ENCODE data around the gene THBS2.
"Not testable (repeated sequence)": the region's sequence is repeated elsewhere in the genome, so short reads cannot be mapped to it uniquely, and the experiment has no call there.

Gene THBS2

GRCh38 chr6:169215201-169215681 is 38.4 kb downstream of the THBS2 start:
- H3K9me3 ChIP-seq (ENCODE audit: control insufficient read depth in 1 of 2, low read length in 2 of 2) = no peaks in the 10 kb centered on the region
- H3K4me3 ChIP-seq (ENCODE audit: low read depth in 1 of 2, low read length in 2 of 2) = peak overlapping the region in 1 of 2 donors; percentile 30
- H3K4me1 ChIP-seq (ENCODE audit: control insufficient read depth in 1 of 2, insufficient read depth in 2 of 2, low read length in 2 of 2) = peaks cover 0 to 27% of the 10 kb centered on the region in 2 donors
- H3K27me3 ChIP-seq (ENCODE audit: low read depth, low read length) = no peaks in the 10 kb centered on the region
- H3K36me3 ChIP-seq (ENCODE audit: control insufficient read depth in 1 of 2, insufficient read depth in 2 of 2, low read length in 2 of 2) = peaks cover 0 to 25% of the 10 kb centered on the region in 2 donors
- H3K27ac ChIP-seq (ENCODE audit: low read length) = peak overlapping the region; percentile 93

GRCh38 chr6:169214789-169215188 is 38.9 kb downstream of the THBS2 start:
- not testable (repeated sequence) for H3K27me3 ChIP-seq (ENCODE audit: low read depth, low read length); H3K9me3 ChIP-seq (ENCODE audit: control insufficient read depth in 1 of 2, low read length in 2 of 2)
- peak overlapping the region; percentile 93 for H3K27ac ChIP-seq (ENCODE audit: low read length)
- H3K36me3 ChIP-seq (ENCODE audit: control insufficient read depth in 1 of 2, insufficient read depth in 2 of 2, low read length in 2 of 2) = peaks cover 0 to 20% of the 10 kb centered on the region in 2 donors
- peaks cover 0 to 27% of the 10 kb centered on the region in 2 donors for H3K4me1 ChIP-seq (ENCODE audit: control insufficient read depth in 1 of 2, insufficient read depth in 2 of 2, low read length in 2 of 2)
- H3K4me3 ChIP-seq (ENCODE audit: low read depth in 1 of 2, low read length in 2 of 2) = peak overlapping the region in 1 of 2 donors; percentile 30

GRCh38 chr6:169213814-169214520 is 39.7 kb downstream of the THBS2 start:
- no peaks in the 10 kb centered on the region for H3K27me3 ChIP-seq (ENCODE audit: low read depth, low read length)
- peaks cover 0 to 15% of the 10 kb centered on the region in 2 donors for H3K36me3 ChIP-seq (ENCODE audit: control insufficient read depth in 1 of 2, insufficient read depth in 2 of 2, low read length in 2 of 2)
- H3K4me3 ChIP-seq (ENCODE audit: low read depth in 1 of 2, low read length in 2 of 2) = peak overlapping the region in 1 of 2 donors; percentile 46
- peaks cover 0 to 27% of the 10 kb centered on the region in 2 donors for H3K4me1 ChIP-seq (ENCODE audit: control insufficient read depth in 1 of 2, insufficient read depth in 2 of 2, low read length in 2 of 2)
- peak overlapping the region; percentile 93 for H3K27ac ChIP-seq (ENCODE audit: low read length)
- no peaks in the 10 kb centered on the region for H3K9me3 ChIP-seq (ENCODE audit: control insufficient read depth in 1 of 2, low read length in 2 of 2)

GRCh38 chr6:169212897-169213813 is 40.5 kb downstream of the THBS2 start:
- Histone ChIP-seq H3K9me3 (ENCODE audit: control insufficient read depth in 1 of 2, low read length in 2 of 2) (no peaks in the 10 kb centered on the region), H3K36me3 (ENCODE audit: control insufficient read depth in 1 of 2, insufficient read depth in 2 of 2, low read length in 2 of 2) (peaks cover 0 to 10% of the 10 kb centered on the region in 2 donors), H3K27ac (ENCODE audit: low read length) (peak overlapping the region; percentile 93), H3K4me3 (ENCODE audit: low read depth in 1 of 2, low read length in 2 of 2) (peak overlapping the region; percentile 40 to 46), H3K4me1 (ENCODE audit: control insufficient read depth in 1 of 2, insufficient read depth in 2 of 2, low read length in 2 of 2) (peaks cover 0 to 27% of the 10 kb centered on the region in 2 donors), H3K27me3 (ENCODE audit: low read depth, low read length) (no peaks in the 10 kb centered on the region)

GRCh38 chr6:169212436-169212835 is 41.2 kb downstream of the THBS2 start:
- Histone ChIP-seq H3K9me3 (ENCODE audit: control insufficient read depth in 1 of 2, low read length in 2 of 2) (peaks cover 2 to 5% of the 10 kb centered on the region in 2 donors), H3K27me3 (ENCODE audit: low read depth, low read length) (no peaks in the 10 kb centered on the region), H3K4me3 (ENCODE audit: low read depth in 1 of 2, low read length in 2 of 2) (no peak overlapping the region), H3K27ac (ENCODE audit: low read length) (no peak overlapping the region), H3K4me1 (ENCODE audit: control insufficient read depth in 1 of 2, insufficient read depth in 2 of 2, low read length in 2 of 2) (peaks cover 0 to 27% of the 10 kb centered on the region in 2 donors), H3K36me3 (ENCODE audit: control insufficient read depth in 1 of 2, insufficient read depth in 2 of 2, low read length in 2 of 2) (peaks cover 0 to 8% of the 10 kb centered on the region in 2 donors)

GRCh38 chr6:169211881-169212280 is 41.8 kb downstream of the THBS2 start:
- H3K9me3 ChIP-seq (ENCODE audit: control insufficient read depth in 1 of 2, low read length in 2 of 2) = peaks cover 7% of the 10 kb centered on the region in 2 donors
- peaks cover 0 to 27% of the 10 kb centered on the region in 2 donors for H3K4me1 ChIP-seq (ENCODE audit: control insufficient read depth in 1 of 2, insufficient read depth in 2 of 2, low read length in 2 of 2)
- H3K27me3 ChIP-seq (ENCODE audit: low read depth, low read length) = no peaks in the 10 kb centered on the region
- no peak overlapping the region for H3K27ac ChIP-seq (ENCODE audit: low read length)
- no peak overlapping the region for H3K4me3 ChIP-seq (ENCODE audit: low read depth in 1 of 2, low read length in 2 of 2)
- H3K36me3 ChIP-seq (ENCODE audit: control insufficient read depth in 1 of 2, insufficient read depth in 2 of 2, low read length in 2 of 2) = peaks cover 0 to 2% of the 10 kb centered on the region in 2 donors

- H3K9me3 ChIP-seq (ENCODE audit: control insufficient read depth in 1 of 2, low read length in 2 of 2) = peaks cover 7% of the 10 kb centered on the region in 2 donors
- no peak overlapping the region for H3K4me3 ChIP-seq (ENCODE audit: low read depth in 1 of 2, low read length in 2 of 2)
- H3K27me3 ChIP-seq (ENCODE audit: low read depth, low read length) = no peaks in the 10 kb centered on the region
- peaks cover 0 to 22% of the 10 kb centered on the region in 2 donors for H3K4me1 ChIP-seq (ENCODE audit: control insufficient read depth in 1 of 2, insufficient read depth in 2 of 2, low read length in 2 of 2)
- H3K27ac ChIP-seq (ENCODE audit: low read length) = no peak overlapping the region
- H3K36me3 ChIP-seq (ENCODE audit: control insufficient read depth in 1 of 2, insufficient read depth in 2 of 2, low read length in 2 of 2) = no peaks in the 10 kb centered on the region
Observed at GRCh38 chr6:169210611-169211010, 43.0 kb downstream of the THBS2 start.

GRCh38 chr6:169208011-169208410 is 45.6 kb downstream of the THBS2 start:
- H3K9me3 ChIP-seq (ENCODE audit: control insufficient read depth in 1 of 2, low read length in 2 of 2) = peaks cover 7% of the 10 kb centered on the region in 2 donors
- H3K27ac ChIP-seq (ENCODE audit: low read length) = no peak overlapping the region
- H3K27me3 ChIP-seq (ENCODE audit: low read depth, low read length) = no peaks in the 10 kb centered on the region
- H3K4me3 ChIP-seq (ENCODE audit: low read depth in 1 of 2, low read length in 2 of 2) = no peak overlapping the region
- H3K36me3 ChIP-seq (ENCODE audit: control insufficient read depth in 1 of 2, insufficient read depth in 2 of 2, low read length in 2 of 2) = no peaks in the 10 kb centered on the region
- peaks cover 0 to 11% of the 10 kb centered on the region in 2 donors for H3K4me1 ChIP-seq (ENCODE audit: control insufficient read depth in 1 of 2, insufficient read depth in 2 of 2, low read length in 2 of 2)

- Histone ChIP-seq H3K27ac (ENCODE audit: low read length) (no peak overlapping the region), H3K4me1 (ENCODE audit: control insufficient read depth in 1 of 2, insufficient read depth in 2 of 2, low read length in 2 of 2) (peaks cover 0 to 10% of the 10 kb centered on the region in 2 donors), H3K4me3 (ENCODE audit: low read depth in 1 of 2, low read length in 2 of 2) (no peak overlapping the region), H3K9me3 (ENCODE audit: control insufficient read depth in 1 of 2, low read length in 2 of 2) (peaks cover 7% of the 10 kb centered on the region in 2 donors), H3K27me3 (ENCODE audit: low read depth, low read length) (no peaks in the 10 kb centered on the region), H3K36me3 (ENCODE audit: control insufficient read depth in 1 of 2, insufficient read depth in 2 of 2, low read length in 2 of 2) (no peaks in the 10 kb centered on the region)
Observed at GRCh38 chr6:169207482-169207881, 46.2 kb downstream of the THBS2 start.

GRCh38 chr6:169205176-169206160 is 48.2 kb downstream of the THBS2 start:
- Histone ChIP-seq H3K4me1 (ENCODE audit: control insufficient read depth in 1 of 2, insufficient read depth in 2 of 2, low read length in 2 of 2) (peaks cover 0 to 10% of the 10 kb centered on the region in 2 donors), H3K9me3 (ENCODE audit: control insufficient read depth in 1 of 2, low read length in 2 of 2) (peaks cover 7% of the 10 kb centered on the region in 2 donors), H3K4me3 (ENCODE audit: low read depth in 1 of 2, low read length in 2 of 2) (no peak overlapping the region), H3K27me3 (ENCODE audit: low read depth, low read length) (no peaks in the 10 kb centered on the region), H3K27ac (ENCODE audit: low read length) (no peak overlapping the region), H3K36me3 (ENCODE audit: control insufficient read depth in 1 of 2, insufficient read depth in 2 of 2, low read length in 2 of 2) (no peaks in the 10 kb centered on the region)

Data from muscle layer of duodenum (tissue), 2 donors.